DMS 273 (cell line): ENCODE data around the gene USP2.

Source experiments
- DNase-seq: peaks from one replicate; lab custom pipeline; 2025; ENCODE audit not compliant: unreplicated experiment; lab: John Stamatoyannopoulos, UW

USP2 gene

DNA sequence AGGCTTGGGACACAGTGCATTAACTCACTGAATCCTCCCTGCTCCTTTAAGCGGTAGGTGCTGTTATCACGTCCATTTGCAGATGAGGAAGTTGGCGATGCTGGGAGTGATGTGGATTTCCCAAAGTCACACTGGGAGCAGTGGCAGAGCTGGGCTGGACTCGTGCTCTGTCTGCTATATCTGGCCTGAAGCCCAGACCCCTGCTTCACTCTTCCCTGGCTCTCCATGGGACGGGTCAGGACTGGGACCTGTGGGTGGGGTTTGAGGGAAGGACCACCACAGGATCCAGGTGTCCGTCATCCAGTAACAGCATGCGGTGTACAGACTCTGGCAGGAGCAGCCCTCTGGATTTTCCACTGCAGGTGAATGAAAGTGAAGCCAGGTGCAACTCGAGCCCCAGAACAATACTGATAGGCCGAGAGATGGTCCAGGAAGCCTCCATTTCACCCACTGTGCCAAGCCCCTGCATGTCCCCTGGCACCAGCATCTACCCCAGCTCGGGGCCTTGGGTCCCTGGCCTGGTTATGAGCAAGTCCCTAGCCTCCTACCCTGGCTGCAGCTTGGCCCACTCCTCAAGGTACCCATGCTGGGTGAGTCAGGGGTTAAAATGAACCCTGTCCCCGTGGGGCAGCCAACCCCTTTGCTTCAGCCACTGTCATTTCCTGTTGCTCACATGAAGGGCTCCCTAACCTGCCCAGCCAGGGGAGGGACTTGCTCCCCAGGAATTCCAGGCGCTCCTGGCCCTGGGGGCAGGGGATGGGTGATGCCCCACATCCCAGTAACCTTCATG is 4.2 kb downstream of the USP2 start:
- DNase-seq, result peak; percentile 37

DNA sequence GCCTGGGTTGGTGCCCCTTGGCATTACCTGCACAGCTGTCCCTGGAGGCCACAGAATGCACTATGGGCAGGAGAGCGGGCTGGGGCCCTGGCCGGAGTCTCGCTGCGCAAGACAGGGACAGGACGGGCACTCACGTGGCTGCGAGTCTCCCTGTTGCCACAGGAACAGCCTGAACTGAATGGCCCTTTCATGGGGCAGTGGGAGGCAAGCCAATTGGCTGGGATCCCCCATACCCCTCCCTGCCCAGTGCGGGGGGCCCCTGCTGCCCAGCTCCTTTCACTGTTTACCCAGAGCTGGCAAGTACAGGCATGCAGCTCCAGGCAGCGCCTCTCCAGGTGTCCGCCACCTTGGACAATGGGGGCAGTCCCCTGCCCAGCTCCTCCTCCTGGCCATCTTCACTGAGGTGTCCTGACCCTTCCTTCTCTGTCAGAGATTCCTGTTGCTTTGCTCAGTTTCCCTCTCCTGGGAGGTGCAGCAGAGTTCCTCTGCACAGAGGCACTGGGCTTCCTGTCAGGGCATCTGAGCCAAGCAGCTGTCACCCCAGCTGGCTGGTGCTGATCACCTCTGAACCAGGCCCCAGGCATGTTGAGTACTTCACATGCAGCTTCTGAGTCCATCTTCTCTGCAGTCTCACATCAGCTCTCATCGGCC is 5.2 kb downstream of the USP2 start:
- peak; percentile 91 for DNase-seq

DNA sequence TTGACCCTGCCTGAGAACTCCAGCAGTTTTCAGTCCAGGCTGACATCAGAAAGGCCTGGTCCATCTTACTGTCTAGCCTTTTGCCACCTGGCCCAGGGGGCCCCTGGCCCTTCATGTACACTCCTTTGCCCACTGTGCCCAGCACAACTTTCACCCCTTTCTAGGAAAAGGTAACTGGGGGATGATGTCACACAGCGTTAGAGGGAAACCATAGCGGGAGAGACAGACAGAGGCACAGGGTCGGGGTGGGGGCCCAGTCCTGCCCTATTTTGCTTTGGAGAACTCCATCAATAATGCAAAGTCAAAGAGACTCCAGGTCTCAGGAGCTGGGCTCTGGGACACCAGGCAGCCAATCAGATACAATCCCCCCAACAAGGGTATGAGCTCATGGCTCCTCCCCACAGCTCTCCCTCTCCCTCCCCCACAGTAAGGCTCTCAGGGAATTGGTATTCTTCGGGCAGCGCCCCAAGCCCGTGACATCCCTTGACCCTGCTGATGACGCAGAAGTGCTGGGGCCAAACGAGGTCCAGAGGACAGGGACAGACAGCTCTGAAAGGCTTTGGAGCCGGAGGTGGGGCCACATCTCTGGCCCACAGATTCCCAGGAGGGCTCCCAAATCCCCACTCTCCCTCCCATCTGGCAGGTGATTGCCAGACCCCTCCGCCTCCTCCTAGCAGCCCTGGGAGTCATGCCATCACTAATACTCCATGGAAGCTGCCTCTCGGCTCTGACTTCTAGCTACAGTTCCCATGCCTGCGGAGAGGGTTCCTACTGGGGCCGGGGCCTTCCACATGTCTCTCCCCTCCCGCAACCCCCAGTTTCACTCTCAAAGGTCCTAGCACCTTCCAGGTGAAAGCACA is 5.9 kb downstream of the USP2 start:
- DNase-seq, result peak; percentile 84

DNA sequence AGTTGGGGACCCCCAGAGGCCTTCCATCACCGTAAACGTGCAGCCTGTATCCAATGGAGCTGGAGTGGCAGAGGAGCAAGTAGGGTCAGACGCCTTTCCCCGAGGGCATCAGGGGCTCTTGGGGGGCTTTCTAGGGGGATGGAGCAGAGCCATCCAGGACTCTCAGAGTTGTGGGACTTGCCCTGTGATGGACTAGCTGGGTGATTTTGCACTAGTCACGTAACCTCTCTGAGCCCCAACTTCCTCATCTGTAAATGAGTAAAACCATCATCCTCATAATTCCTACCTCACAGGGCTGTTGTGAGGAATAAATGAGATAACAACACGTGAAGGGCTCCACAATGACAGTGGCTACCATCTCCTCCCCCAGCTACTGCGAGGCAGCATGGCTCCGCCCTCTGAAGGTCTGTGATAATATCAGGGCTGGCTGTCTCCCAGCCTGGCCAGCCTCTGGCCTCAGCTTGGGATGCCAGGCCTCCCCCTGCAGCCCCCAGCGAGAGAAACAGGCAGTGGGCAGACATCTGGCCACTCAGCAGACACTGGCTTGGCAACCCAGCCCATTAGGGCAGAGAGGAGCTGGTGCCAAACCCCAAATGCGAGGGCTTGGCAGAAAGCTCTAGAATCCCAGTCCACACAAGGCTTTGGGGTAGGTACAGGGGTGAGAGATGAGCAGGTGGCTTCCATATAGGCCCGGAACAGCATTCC is 6.7 kb downstream of the USP2 start:
- DNase-seq, result peak; percentile 53

DNA sequence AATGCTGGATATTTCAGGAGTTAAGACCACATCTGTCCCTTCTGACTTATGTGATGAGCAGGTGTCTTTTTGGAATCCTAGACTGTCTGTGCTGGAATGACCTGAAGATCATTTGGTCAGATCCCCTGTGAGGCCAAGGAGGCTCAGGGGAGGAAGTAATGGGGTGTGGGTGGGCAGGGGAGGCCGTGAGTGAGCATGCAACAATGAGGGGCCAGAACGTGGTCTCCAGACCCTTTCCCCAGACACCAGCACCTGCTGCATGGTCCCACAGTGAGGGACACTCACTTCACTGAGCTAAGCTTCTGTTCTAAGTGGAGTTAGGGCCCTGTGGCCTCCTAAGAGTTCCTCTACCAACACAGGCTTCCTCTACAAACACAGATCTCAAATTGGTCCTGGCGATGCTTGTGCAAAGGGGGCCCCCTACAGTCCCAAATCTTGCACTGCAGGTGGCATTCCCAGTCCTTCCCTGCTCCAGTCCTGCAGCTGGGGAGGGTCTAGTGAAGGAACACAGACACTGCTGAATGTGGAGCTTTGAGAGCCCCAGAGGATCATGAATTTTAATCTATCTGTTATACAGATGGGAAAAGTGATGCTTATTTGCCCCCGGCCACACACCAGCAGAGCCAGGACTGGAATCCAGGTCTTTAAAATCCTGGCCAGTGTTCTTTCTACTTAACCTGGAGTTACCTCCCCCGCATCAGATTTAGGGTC is 7.4 kb downstream of the USP2 start:
- DNase-seq, result peak; percentile 88

DNA sequence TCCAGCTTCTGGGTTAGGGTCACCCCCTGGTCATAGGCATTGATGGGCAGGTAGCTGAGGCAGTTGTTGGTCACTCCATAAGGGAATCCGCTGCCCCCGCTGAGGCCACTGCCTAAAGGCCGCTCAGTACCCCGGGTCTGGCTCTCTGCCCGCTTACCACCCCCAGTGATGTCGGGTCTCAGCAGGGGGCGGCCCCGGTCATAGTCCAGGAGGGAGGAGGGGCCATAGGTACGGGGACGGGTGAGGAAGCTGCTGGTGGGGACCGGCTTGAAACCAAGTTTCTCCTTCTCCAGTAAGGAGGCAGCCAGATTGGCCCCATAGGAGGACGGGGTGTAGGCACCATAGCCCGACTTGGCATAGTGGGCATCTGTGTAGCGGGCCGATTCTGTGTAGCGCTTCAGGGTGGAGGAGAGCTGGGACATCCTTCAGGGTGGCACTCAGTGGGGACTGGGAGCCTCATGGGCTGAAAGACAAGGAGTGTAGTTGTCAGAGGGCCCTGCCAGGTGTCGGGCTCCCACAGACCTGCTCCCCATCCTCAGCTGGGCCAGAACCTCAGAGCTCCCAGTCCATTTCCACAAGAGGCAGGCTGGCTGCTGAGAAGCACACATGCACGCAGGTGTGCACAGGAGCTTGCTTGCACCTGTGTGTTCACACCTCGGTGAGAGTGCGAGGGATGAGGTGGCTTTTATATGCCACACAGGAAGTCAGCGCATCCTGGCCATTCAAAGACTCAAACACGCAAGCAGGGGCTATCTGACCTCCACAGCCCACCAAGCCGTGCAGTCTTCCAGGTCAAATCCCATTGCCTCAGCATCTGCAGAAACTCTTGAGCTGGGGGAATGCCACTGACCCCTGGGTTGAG is 8.2 kb downstream of the USP2 start:
- no peak for DNase-seq

DNA sequence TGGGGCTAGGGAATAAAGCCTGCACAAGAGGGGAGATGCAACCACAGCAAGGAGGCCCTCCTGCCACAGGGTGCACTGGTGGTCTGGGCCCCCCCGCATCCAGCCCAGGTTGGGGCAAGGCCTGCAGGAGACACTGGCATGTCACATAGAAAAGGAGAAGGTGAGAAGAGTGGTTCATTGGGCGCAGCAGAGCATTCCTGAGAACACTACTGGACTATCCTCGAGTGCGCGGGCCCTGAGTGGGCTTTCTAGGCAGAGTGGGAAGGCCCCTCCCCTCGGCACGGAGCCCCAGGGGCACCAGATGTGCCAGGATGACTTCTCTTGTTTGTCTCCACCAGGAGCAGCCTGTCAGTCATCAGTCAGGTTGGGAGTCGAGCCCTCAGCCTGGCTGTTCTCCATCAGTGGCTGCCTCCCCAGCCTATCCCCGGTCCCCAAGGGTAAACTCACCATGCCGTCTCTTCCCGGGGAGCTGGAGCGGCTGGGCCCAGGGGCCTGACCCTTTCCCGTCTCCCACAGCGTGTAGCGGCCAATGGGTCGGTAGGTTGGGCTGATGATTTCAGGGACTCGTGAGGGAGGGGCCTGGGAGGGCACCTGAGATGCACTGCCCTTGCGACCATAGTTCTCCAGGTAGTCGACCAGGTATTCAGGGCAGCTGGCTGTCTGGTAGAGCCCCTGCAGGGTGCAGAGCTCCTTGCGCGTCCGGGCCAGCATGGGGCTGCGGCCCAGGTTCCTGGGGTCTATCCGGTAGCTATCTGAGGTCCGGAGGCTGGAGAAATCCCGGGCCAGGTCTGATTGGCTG is 9.0 kb downstream of the USP2 start:
- DNase-seq, result peak; percentile 29

DNA sequence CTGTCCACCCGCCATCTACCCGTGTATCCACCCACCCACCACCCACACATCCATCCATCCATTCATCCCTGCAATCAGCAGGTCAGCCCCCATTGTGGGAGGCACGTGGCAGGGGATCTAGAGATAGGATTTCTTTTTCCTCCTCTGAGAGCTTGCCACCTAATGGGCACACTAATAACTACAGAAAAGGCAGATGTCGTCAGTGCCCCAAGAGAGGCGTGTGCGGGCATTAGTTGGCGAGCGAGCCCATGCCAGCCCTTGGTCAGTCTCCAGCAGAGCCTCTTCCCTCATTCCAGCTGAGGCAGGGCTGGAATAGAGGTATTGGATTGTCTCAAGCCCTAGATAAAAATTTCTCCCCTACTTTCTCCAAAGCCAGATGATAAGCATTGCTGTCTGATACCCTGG is 9.7 kb downstream of the USP2 start:
- DNase-seq, result peak; percentile 86

DNA sequence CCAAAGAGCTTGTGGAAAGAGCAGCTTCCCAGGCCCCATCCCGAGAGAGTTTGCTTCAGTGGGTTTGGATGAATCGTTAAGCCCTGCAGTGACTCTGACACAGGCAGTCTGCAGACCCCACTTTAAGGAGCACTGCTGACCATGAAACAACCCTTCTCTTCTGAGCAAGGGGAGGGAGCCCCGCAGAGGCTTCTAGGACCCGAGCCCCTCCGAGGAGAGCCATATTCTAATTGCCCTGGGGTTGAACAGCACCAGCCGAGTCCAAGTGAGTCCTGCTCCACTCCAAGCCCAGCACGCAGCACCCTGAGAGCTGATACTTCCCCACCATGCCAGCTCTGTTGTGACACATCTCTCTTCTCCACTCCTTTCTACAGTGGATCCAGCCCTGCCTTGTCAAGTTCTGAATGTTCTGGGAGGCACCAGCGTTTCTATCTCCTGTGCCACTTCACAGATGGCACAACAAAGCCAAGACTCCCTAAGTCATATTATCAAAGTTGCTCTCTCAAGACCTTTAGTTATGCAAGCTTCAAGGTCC is 10.4 kb downstream of the USP2 start:
- DNase-seq, result no peak

DNA sequence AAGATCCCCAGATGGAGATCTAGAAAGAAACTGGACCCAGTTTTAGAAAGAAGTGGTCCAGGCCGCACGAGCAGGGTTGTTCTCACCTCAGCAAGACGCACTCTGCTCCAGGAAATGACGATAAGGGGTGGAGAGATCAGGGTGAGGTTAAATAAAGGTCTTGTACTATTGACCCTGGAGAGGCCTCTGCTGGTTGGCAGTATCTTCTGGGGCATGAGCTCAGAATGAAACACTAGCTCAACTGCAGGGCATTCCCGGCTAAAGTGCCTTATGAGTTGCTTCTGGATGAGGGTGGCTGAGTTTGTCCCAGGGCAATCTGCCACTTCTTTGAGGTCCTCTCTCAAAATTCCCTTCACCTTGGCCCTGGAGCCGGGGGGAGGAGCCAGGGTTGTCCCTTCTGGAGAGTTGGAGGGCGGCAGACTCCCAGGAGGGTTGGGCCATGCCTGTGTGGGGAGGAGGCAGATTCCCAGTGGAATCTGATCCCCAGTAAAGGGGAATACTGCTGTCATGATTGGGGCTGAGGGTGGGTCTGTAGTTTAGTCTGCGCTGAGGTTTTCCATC is 10.9 kb downstream of the USP2 start:
- DNase-seq, result peak; percentile 57

DNA sequence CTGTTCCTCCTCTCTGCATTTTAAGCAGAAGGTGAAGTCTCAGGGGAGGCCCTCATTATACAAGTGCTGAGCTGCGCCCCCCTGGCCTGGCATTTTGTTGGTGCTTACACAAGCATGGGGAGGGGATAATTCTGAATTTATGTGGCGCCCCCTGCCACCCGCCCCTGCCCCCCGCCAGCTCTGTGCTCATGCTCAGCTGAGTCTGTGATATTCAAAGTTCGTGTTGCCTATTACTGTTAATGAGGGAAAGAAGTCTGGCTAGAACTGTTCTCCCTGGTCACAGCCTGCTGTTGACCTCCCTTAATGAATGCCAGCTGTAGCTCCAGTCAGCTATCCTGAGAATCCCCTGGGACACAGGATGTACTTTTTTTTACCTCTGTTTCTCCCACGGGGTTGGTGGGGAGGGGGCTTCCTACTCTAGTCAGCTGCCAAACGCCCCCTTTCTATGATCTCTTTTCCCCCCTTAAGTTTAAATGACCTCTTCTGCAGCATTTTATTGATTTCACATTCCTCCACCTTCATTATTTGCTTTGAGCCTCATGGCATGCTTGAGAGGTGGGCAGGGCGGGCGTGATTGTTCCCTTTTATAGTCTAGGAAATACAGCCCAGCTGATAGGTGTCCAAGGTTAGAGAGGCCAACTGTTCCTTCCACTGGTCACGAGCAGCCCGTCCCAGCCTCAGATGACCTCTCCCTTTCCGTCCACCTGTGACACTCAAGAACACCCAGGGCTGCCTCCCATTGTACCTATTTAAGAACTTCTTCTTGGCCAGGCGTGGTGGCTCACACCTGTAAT is 12.2 kb downstream of the USP2 start:
- peak; percentile 79 for DNase-seq

DNA sequence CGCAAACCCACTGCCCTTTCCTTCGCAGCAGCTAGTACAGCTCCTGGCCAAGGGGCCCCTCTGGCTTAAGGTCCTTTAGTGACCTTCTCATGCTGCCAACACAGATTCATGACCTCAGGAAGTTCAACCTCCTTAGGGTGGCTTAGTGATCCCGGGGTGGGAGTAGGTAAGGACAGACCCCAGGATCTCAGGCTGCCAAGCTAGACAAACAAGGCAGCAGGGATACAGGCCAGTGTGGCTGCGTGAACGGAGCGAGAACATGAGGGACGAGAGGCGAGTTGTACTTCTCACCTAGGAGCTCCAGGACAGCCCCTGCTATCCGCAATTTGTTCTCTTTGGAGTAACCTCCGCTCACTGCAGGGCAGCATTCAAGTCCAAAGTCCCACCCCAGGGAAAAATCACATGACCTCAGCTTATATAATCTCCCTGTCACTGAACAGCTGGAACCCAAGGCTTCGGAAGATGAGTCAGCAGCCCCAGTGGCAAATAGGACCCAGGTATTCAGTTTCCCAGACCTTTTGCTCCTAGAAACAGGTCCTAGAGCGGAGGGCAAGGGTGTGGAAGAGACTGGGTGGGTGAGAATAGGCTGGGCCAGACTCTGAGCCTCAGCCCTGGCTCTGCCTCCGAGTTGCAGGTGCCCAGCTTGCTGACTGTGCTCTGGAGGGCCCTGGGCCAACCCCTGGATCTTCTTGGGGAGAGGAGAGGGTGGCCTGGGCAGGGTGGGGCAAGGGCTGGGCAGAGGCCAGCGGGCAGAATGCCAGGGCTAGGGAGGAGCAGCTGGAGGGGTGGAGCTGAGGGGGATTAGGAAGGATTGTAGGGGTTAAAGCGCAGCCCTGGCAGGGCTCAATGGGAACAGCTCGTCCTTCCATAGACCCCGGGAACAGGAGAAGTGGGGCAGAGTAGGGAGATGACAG is 13.1 kb downstream of the USP2 start:
- DNase-seq, result peak; percentile 93

DNA sequence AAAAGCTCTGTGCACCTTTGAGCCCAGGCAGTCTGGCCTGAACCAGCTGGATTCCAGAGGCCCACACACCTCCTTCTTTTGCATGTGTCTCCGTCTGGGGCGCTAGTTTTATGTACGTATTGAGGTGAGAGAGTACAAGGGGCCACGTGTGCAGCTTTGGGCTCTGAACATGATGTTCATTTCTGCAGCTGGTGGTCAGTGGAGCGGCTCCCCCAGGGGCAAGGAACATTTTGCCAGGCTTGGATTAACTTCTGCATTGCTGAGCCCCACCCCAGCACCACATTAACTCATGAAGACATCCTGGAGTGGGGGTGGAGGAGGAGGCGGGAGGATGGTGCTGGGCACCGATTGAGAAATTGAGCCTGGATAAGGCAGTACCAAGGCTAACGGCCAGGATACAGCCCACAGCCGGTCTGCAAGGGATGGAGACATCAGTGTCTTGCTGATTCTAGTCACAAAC is 13.8 kb downstream of the USP2 start:
- DNase-seq, result peak; percentile 28

DNA sequence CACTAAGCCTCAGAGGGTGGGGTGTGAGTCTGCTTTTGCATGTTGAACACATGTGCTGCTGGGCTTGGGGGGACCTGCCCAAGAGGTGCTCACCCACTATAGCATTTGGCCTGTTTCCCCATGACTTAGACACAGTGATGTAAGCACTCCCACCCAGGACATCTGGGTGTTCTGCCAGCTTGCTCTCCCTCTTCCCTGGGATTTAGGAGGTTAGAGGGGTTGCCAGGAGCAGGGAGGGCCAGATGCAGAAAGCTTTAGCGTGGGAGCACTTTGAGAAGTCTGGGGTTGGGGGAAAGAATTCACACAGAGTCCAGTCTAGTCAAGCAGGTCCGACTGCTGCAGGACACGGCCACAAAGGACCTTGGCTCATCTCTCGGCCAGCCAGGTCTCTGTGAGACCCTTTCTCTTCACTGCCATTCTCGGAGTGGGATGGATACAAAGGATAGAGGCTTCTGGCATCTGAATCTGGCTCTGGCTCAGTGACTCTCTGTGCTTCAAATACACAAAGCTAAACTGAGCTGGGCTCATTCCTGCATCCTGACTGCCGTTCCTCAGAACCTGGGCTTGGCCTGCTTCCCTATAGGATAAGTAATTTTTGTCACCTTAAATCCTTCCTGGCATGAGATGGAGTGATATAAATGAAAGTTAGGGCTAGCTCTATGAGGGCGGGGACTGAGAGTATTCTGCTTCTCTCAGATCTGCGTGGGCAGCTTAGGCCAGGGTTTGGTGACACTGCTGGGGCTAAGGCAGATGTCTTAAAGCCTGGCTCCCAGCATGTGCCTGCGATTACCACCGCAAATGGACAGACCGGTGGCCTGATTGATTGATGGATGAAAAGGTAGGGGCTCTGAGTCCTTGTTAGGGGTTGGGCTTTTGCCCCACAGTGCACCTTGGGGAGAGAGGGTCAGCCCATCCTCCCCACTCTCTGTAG is 14.5 kb downstream of the USP2 start:
- peak; percentile 31 for DNase-seq

DNA sequence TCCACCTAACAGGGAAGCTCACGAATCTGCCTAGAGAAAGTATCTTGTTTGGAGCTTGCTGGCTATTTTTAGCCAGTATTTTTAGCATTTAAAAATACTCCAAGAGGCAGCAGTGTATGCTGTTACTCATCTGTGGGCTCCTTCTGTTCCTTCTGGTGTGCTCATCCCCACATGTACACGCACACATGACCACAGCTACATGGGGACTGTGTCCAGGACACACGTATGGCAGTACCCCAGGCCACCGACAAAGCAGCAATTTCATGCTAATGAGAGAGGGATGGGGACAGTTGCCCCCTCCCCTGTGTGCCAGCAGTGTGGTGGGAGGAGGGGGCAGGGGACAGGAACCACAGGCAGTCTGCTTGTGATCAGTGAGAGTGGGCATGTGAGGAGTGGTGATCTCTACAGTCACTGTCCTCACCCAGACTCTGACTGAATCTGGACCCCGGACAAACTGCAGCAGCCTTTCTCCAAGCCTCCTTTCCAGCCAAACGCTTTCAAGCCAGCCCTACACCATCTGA is 16.4 kb downstream of the USP2 start:
- DNase-seq, result peak; percentile 40
